Endodermal cell (in vitro differentiated cells): Measurements from ENCODE around the gene MYL4. TPM values are rescaled to one million over a fixed set of nuclear protein-coding genes. Genes with fewer than 3 reads are reported as not detected.

Experiments used
- DNase-seq: peaks from one replicate; pipeline ENCODE4 v3.0.0-alpha.2; 2017
- H3K27ac ChIP-seq: 2 replicates; pipeline ENCODE4 v1.5.1; 2013; ENCODE audit warnings: mild to moderate bottlenecking, low read depth, low read length, moderate library complexity
- H3K27me3 ChIP-seq: 2 replicates; pipeline ENCODE4 v1.6.1; 2013; ENCODE audit warnings: mild to moderate bottlenecking, low read length, moderate library complexity; ENCODE audit not compliant: insufficient read depth, control insufficient read depth, poor library complexity, severe bottlenecking
- H3K36me3 ChIP-seq: 2 replicates; pipeline ENCODE4 v1.7.0; 2013; ENCODE audit warnings: mild to moderate bottlenecking, low read length, moderate library complexity; ENCODE audit not compliant: control insufficient read depth, insufficient read depth
- H3K4me1 ChIP-seq: one replicate; pipeline ENCODE4 v1.7.0; 2013; ENCODE audit warnings: low read length; ENCODE audit not compliant: control insufficient read depth, insufficient read depth
- H3K4me3 ChIP-seq: 2 replicates; pipeline ENCODE4 v1.5.1; 2013; ENCODE audit warnings: mild to moderate bottlenecking, low read length, moderate library complexity
- H3K9ac ChIP-seq: 2 replicates; pipeline ENCODE4 v1.6.1; 2013; ENCODE audit warnings: mild to moderate bottlenecking, low read length, moderate library complexity; ENCODE audit not compliant: poor library complexity, severe bottlenecking; ENCODE audit errors: extremely low read depth
- H3K9me3 ChIP-seq: 2 replicates; pipeline ENCODE4 v1.6.1; 2013; ENCODE audit warnings: mild to moderate bottlenecking, low read length, moderate library complexity; ENCODE audit not compliant: control insufficient read depth
- H3K27ac Mint-ChIP-seq: 2 replicates; pipeline ENCODE4 v1.8.0; 2020; ENCODE audit warnings: mixed read lengths
- H3K27me3 Mint-ChIP-seq: 2 replicates; pipeline ENCODE4 v1.8.0; 2021; ENCODE audit warnings: mild to moderate bottlenecking, mixed read lengths; ENCODE audit not compliant: insufficient read depth
- H3K36me3 Mint-ChIP-seq: 2 replicates; pipeline ENCODE4 v1.8.0; 2020; ENCODE audit warnings: low read depth, mixed read lengths
- H3K4me1 Mint-ChIP-seq: 2 replicates; pipeline ENCODE4 v1.8.0; 2020; ENCODE audit warnings: mixed read lengths
- H3K4me3 Mint-ChIP-seq: 2 replicates; pipeline ENCODE4 v1.8.0; 2020; ENCODE audit warnings: mild to moderate bottlenecking, moderate library complexity, mixed read lengths
- H3K9me3 Mint-ChIP-seq: 2 replicates; pipeline ENCODE4 v1.8.0; 2020; ENCODE audit warnings: mild to moderate bottlenecking, mixed read lengths
- WGBS, 2 experiments: methylation state at CpG; one replicate each; pipeline versions ENCODE4 v1.1.5 to v1.1.7; 2013; ENCODE audit warnings: missing lambda C conversion rate in 2 of 2, mixed read lengths in 1 of 2; ENCODE audit not compliant: insufficient coverage in 1 of 2, insufficient read length in 1 of 2; 5-methylcytosine and 5-hydroxymethylcytosine counted together
- total RNA-seq, 2 donors: library from RNA; stranded (reverse); fragmentation: NEBNext Ultra II Directional in 1 of 2; extraction: Animal tissue kit (Norgen Biotek cat#: 25700) in 1 of 2; gene quantifications; 2 replicates in 1 of 2; 3 replicates in 1 of 2; pipeline ENCODE4 v1.2.1, GENCODE V29; 2021
- TF ChIP-seq, protein P1 (sequence below): fragments of 200-600 bp; sonication (generic); conservative IDR thresholded peaks from 2 replicates; pipeline ENCODE4 v1.5.0; 2021; ENCODE audit warnings: antibody characterized with exemption, mild to moderate bottlenecking

The MYL4 gene
- total RNA-seq, 2 donors from 2014 or later, result 15.5 to 20.0 TPM

DNA sequence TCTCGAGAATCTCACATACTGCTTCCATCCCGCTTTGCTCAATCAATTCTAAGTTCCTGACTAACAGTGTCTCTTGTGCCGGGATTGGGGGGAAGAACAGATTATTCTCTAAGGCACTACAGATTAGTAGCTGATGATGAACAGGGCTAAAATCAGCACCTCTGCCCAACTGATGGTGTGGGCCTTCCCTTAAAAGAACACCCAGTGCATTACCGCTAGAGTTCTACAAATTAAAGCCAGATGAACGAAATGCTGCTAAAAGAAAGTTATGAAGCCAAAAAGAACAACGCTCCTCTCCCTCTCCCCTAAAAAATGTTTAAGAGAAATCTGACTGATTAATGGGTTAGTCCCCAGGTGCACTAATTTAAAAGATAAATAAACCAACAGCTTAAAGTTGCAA, 24.5 kb upstream of the MYL4 start:
- H3K4me1 ChIP-seq, result no peaks in the 10 kb centered on the region
- H3K4me3 ChIP-seq, result peak overlapping the region; percentile 23
- H3K27ac Mint-ChIP-seq, result peak overlapping the region; percentile 22
- no peaks in the 10 kb centered on the region for H3K9me3 Mint-ChIP-seq
- 93 to 96% methylated on average over 4 of the region's 6 CpGs for WGBS, 2 experiments
- no peaks in the 10 kb centered on the region for H3K9me3 ChIP-seq
- H3K36me3 Mint-ChIP-seq, result peaks cover 15% of the 10 kb centered on the region
- H3K27me3 ChIP-seq, result no peaks in the 10 kb centered on the region
- H3K4me1 Mint-ChIP-seq, result peaks cover 28% of the 10 kb centered on the region
- TF ChIP-seq, protein P1, sequence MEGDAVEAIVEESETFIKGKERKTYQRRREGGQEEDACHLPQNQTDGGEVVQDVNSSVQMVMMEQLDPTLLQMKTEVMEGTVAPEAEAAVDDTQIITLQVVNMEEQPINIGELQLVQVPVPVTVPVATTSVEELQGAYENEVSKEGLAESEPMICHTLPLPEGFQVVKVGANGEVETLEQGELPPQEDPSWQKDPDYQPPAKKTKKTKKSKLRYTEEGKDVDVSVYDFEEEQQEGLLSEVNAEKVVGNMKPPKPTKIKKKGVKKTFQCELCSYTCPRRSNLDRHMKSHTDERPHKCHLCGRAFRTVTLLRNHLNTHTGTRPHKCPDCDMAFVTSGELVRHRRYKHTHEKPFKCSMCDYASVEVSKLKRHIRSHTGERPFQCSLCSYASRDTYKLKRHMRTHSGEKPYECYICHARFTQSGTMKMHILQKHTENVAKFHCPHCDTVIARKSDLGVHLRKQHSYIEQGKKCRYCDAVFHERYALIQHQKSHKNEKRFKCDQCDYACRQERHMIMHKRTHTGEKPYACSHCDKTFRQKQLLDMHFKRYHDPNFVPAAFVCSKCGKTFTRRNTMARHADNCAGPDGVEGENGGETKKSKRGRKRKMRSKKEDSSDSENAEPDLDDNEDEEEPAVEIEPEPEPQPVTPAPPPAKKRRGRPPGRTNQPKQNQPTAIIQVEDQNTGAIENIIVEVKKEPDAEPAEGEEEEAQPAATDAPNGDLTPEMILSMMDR, result no peak
- peaks cover 19% of the 10 kb centered on the region for H3K36me3 ChIP-seq
- H3K9ac ChIP-seq, result no peak overlapping the region
- H3K4me3 Mint-ChIP-seq, result no peak overlapping the region
- no peak overlapping the region for H3K27ac ChIP-seq
- DNase-seq, result no peak
- no peaks in the 10 kb centered on the region for H3K27me3 Mint-ChIP-seq

DNA sequence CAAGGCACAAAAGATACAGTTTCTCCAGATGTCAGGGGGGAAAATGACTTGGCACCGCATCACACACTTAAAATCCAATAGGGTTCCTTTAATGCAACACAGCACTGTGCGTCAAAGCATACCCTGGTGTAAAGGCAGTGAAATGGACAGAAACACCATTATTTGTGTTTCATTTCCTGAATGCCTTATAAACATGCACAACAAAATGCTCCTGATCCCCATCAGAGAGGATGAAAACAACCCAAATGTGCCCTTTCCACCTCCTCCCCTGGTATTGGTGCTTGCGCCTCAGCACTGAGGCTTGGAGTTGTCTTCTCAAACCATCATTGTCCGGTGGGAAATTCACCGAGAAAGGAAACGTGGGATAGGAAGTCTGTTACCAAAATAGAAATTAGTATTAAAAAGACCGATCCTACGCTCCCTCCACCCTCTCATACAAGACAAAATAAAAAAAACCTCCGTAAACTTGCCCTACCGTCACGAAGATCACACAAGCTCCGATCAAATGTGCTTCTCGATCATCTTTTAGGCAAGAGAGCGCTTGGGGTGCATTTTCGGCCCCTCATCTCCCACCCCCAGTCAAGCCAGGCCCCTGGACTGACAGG, 20.8 kb upstream of the MYL4 start:
- H3K36me3 ChIP-seq, result peaks cover 9% of the 10 kb centered on the region
- H3K9ac ChIP-seq, result peak overlapping the region; percentile 89
- Mint-ChIP-seq H3K27me3 (no peaks in the 10 kb centered on the region), H3K36me3 (peaks cover 8% of the 10 kb centered on the region), H3K4me3 (peak overlapping the region; percentile 97), H3K27ac (peak overlapping the region; percentile 97), H3K9me3 (no peaks in the 10 kb centered on the region), H3K4me1 (peaks cover 12% of the 10 kb centered on the region)
- DNase-seq, result peak; percentile 51
- peak overlapping the region; percentile 90 for H3K4me3 ChIP-seq
- H3K4me1 ChIP-seq, result no peaks in the 10 kb centered on the region
- H3K9me3 ChIP-seq, result no peaks in the 10 kb centered on the region
- TF ChIP-seq, protein P1, result no peak
- H3K27me3 ChIP-seq, result no peaks in the 10 kb centered on the region
- peak overlapping the region; percentile 79 for H3K27ac ChIP-seq
- WGBS, 2 experiments, result 5 to 8% methylated on average over 7 to 14 of the region's 15 CpGs

DNA sequence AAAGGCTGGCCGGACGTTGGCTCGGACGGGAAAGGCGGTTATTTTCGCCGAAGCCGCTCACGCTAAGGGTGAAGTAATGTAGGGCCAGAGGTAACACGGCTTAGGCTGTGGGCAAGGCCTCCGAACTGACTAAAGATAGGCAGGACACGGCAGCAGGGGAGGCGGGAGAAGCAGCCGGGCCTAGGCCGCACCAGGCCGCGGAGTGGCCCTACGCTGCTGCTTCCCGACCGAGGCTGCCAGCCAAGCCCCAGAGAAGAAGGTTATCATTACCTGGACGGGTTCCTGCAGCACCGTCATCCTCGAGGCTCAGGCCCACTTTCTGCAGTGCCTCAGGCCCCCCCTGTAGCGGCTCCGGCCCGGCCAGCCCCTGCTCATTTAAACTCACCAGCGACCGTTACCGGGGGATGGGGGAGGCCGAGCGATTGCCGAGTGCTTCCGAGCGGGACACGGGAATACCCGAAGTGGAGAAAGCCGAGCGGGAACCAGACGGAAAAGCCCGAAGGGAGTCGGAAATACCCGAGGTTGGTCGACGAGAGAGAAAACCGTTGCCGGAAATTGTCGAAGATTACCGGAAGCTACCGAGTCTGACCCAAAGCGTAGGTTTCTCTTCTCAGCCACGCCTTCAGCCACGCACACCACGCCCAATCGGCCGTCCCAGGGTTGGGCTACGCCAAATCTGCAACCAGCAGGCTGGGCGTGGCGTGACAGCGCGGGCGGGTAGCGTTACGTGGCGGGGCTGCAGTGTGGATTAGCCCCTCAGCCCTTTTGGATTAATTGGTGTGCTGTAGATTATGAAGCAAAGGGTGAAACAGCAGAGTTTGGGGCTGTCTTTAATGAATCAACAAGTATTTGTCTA, 20.0 kb upstream of the MYL4 start, which contains the start of gene CDC27:
CDC27 (minus strand) TSS at position 420 of the 856 bp plus-strand sequence; CDS start at position 297, 123 bp downstream.
- peak; percentile 100 for DNase-seq
- H3K27me3 Mint-ChIP-seq, result no peaks in the 10 kb centered on the region
- Histone ChIP-seq H3K4me1 (no peaks in the 10 kb centered on the region), H3K9me3 (no peaks in the 10 kb centered on the region), H3K27ac (peak within 1 kb of the TSS; percentile 79), H3K36me3 (peaks cover 2% of the 10 kb centered on the region), H3K9ac (peak within 1 kb of the TSS; percentile 89), H3K4me3 (peak within 1 kb of the TSS; percentile 90), H3K27me3 (no peaks in the 10 kb centered on the region)
- peaks cover 4% of the 10 kb centered on the region for H3K9me3 Mint-ChIP-seq
- H3K36me3 Mint-ChIP-seq, result peaks cover 8% of the 10 kb centered on the region
- H3K27ac Mint-ChIP-seq, result peak within 1 kb of the TSS; percentile 97
- TF ChIP-seq, protein P1, result no peak
- 0% methylated on average over 20 to 64 of the region's 64 CpGs for WGBS, 2 experiments
- peak within 1 kb of the TSS; percentile 97 for H3K4me3 Mint-ChIP-seq
- H3K4me1 Mint-ChIP-seq, result peaks cover 15% of the 10 kb centered on the region
